ENCODE results near the gene PSMF1. TPM values are rescaled to one million over a fixed set of nuclear protein-coding genes. Genes with fewer than 3 reads are reported as not detected.

The PSMF1 gene
- total RNA-seq (2021; ENCODE audit: unreplicated experiment) (153 TPM), Bru-seq, nascent RNA (percentile 88 among the genes with signal in this experiment), BruChase-seq, experiment 1, labeled RNA remaining after a 6-hour chase (percentile 83 among the genes with signal in this experiment), BruChase-seq, experiment 2, labeled RNA remaining after a 2-hour chase (percentile 77 among the genes with signal in this experiment)
- polyA plus RNA-seq (2012): 133 and 144 TPM in 2 replicates
- long read RNA-seq, full-length matches to known transcripts: 115 of 161 reads
- long read RNA-seq, partial matches to known transcripts: 11 of 161 reads
- long read RNA-seq, other reads (novel, unspliced or antisense): 35 of 161 reads

GRCh38 chr20:1118336-1119127 lies at the start of gene PSMF1:
PSMF1 (plus strand) TSS chr20:1118602; CDS start chr20:1118774, 172 bp downstream.
- Histone ChIP-seq H3K4me3 (replicated peaks in 1 of 2; ENCODE audit: low read depth in 1 of 2, low read length in 2 of 2) (peak within 1 kb of the TSS; percentile 97 to 98), H3K79me2 (ENCODE audit: insufficient read depth, low read length) (peaks cover 52% of the 10 kb centered on the region), H3K9me3 (ENCODE audit: control insufficient read depth in 1 of 2, insufficient read depth in 1 of 2, low read depth in 1 of 2, low read length in 2 of 2) (no peaks in the 10 kb centered on the region), H4K20me1 (ENCODE audit: insufficient read depth) (no peaks in the 10 kb centered on the region; the same call in 1 of the 2 replicates), H3K36me3 (ENCODE audit: control insufficient read depth in 1 of 2, insufficient read depth in 2 of 2, low read length in 2 of 2) (peaks cover 0 to 13% of the 10 kb centered on the region in 2 experiments; a peak in 2 of 4 replicates), H2AFZ (ENCODE audit: low read depth, low read length, poor library complexity, severe bottlenecking) (peak within 1 kb of the TSS; percentile 89), H3K9ac (ENCODE audit: low read length) (peak within 1 kb of the TSS; percentile 96), H3K4me2 (ENCODE audit: low read length) (peak within 1 kb of the TSS; percentile 100), H3K27me3 (ENCODE audit: insufficient read depth, low read length) (no peaks in the 10 kb centered on the region), H3K9me2 (ENCODE audit: insufficient read depth) (no peaks in the 10 kb centered on the region), H3K4me1 (ENCODE audit: control insufficient read depth in 1 of 2, insufficient read depth in 2 of 2, low read length in 2 of 2) (peaks cover 14 to 19% of the 10 kb centered on the region in 2 experiments), H3K27ac (ENCODE audit: low read depth, low read length) (peak within 1 kb of the TSS; percentile 69)
- DNase-seq (ENCODE audit: low read depth, low spot score): peak; percentile 87
- intact Hi-C loops (cut with micrococcal nuclease): loop anchor here (2.0 to 10.0 kb wide), 2 partner anchors 96 to 348 kb away; partner anchors contain the start of gene NSFL1C
- ChIA-PET CTCF (interaction anchor here (1.0 kb wide), 1 partner anchor 10 kb away, joined by 4 read pairs; no protein-coding TSS in a partner anchor), RAD21 (ENCODE audit: low non-redundant PET in 1 of 2, low total read pairs in 2 of 2, uncharacterized antibody in 2 of 2, unreplicated experiment in 2 of 2) (no interaction called here), POLR2A (interaction anchor here (0.6 kb wide), 1 partner anchor 145 kb away, joined by 3 read pairs; no protein-coding TSS in a partner anchor)
- no peak for TF ChIP-seq REST (IDR thresholded peaks at IDR 0.05; ENCODE audit: low read depth)
- peak; percentile 85 for TF ChIP-seq SP1 (IDR thresholded peaks at IDR 0.05; ENCODE audit: low read depth)
- peak; percentile 95 for TF ChIP-seq POLR2AphosphoS5 (IDR thresholded peaks at IDR 0.05; ENCODE audit: low read depth, low read length)
- TF ChIP-seq ATF3 (IDR thresholded peaks at IDR 0.05): no peak
- TF ChIP-seq EZH2 (IDR thresholded peaks at IDR 0.05): no peak
- peak; percentile 26; the same call in 1 of the 2 replicates for TF ChIP-seq ZFX (IDR thresholded peaks at IDR 0.05)
- no peak for TF ChIP-seq RAD21 (IDR thresholded peaks at IDR 0.05; ENCODE audit: low read depth)
- no peak for TF ChIP-seq CEBPB (IDR thresholded peaks at IDR 0.05; ENCODE audit: low read depth)
- TF ChIP-seq, protein P1, sequence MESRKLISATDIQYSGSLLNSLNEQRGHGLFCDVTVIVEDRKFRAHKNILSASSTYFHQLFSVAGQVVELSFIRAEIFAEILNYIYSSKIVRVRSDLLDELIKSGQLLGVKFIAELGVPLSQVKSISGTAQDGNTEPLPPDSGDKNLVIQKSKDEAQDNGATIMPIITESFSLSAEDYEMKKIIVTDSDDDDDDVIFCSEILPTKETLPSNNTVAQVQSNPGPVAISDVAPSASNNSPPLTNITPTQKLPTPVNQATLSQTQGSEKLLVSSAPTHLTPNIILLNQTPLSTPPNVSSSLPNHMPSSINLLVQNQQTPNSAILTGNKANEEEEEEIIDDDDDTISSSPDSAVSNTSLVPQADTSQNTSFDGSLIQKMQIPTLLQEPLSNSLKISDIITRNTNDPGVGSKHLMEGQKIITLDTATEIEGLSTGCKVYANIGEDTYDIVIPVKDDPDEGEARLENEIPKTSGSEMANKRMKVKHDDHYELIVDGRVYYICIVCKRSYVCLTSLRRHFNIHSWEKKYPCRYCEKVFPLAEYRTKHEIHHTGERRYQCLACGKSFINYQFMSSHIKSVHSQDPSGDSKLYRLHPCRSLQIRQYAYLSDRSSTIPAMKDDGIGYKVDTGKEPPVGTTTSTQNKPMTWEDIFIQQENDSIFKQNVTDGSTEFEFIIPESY (IDR thresholded peaks at IDR 0.05; ENCODE audit: extremely low read depth, insufficient replicate concordance, low read length): peak; percentile 61
- peak; percentile 89 for TF ChIP-seq CBX3 (IDR thresholded peaks at IDR 0.05; ENCODE audit: low read depth)
- TF ChIP-seq SIN3A (IDR thresholded peaks at IDR 0.05; ENCODE audit: low read depth): peak; percentile 85
- peak; percentile 89 for TF ChIP-seq ELF1 (IDR thresholded peaks at IDR 0.05; ENCODE audit: borderline replicate concordance, low read depth)
- 0 out of 2 replicates have a peak, but pooled peaks have one; percentile 74 for TF ChIP-seq SRF (IDR thresholded peaks at IDR 0.05; ENCODE audit: low read depth)
- TF ChIP-seq YY1 (IDR thresholded peaks at IDR 0.05; ENCODE audit: extremely low read depth, insufficient replicate concordance, low read depth, low read length): peak; percentile 91
- peak; percentile 84 for TF ChIP-seq MAX (IDR thresholded peaks at IDR 0.05)
- TF ChIP-seq ZNF274 (IDR thresholded peaks at IDR 0.05; ENCODE audit: low read depth, low read length): no peak
- no peak for TF ChIP-seq TCF7L2 (IDR thresholded peaks at IDR 0.05; ENCODE audit: borderline replicate concordance, extremely low read depth, insufficient read depth, insufficient read length)
- peak; percentile 95 for TF ChIP-seq POLR2A (IDR thresholded peaks at IDR 0.05; ENCODE audit: borderline replicate concordance, extremely low read depth, insufficient read depth, insufficient read length)
- TF ChIP-seq EZH2phosphoT487 (IDR thresholded peaks at IDR 0.05; ENCODE audit: borderline replicate concordance): no peak
- peak; percentile 93 for ATAC-seq
- BruUV-seq (replicated peaks): TSS peak; percentile 49
